ENCODE measurements around the gene EPHA7. TPM values are rescaled to one million over a fixed set of nuclear protein-coding genes. Genes with fewer than 3 reads are reported as not detected.

The EPHA7 gene
- total RNA-seq, 4 donors from 2014 or later: 0.07 to 0.88 (median 0.14) TPM

GRCh38 chr6:93373445-93373844 is 45.9 kb downstream of the EPHA7 start:
- H3K27me3 ChIP-seq: no peaks in the 10 kb centered on the region
- no peak for ATAC-seq
- no peak overlapping the region for H3K4me3 ChIP-seq
- no peaks in the 10 kb centered on the region for H3K4me1 ChIP-seq
- TF ChIP-seq CTCF (IDR thresholded peaks at IDR 0.05 in 4 of 5, conservative IDR thresholded peaks at IDR 0.05 in 1 of 5): no peak
- no peak for TF ChIP-seq POLR2A (IDR thresholded peaks at IDR 0.05)
- no peak overlapping the region for H3K27ac ChIP-seq
- no peaks in the 10 kb centered on the region for H3K36me3 ChIP-seq
- in situ Hi-C loops (cut with MboI; ENCODE audit: low sequenced_read_pairs in 4 of 4) (no loop called here), intact Hi-C loops (cut with DNase I; ENCODE audit: low total_unique reads) (no loop called here)
- DNase-seq: no peak
- no peaks in the 10 kb centered on the region for H3K9me3 ChIP-seq

GRCh38 chr6:93371756-93372155 is 47.6 kb downstream of the EPHA7 start:
- Histone ChIP-seq H3K27me3 (no peaks in the 10 kb centered on the region), H3K27ac (no peak overlapping the region), H3K9me3 (no peaks in the 10 kb centered on the region), H3K36me3 (no peaks in the 10 kb centered on the region), H3K4me1 (no peaks in the 10 kb centered on the region), H3K4me3 (no peak overlapping the region)
- intact Hi-C loops (cut with DNase I; ENCODE audit: low total_unique reads) (no loop called here), in situ Hi-C loops (cut with MboI; ENCODE audit: low sequenced_read_pairs in 4 of 4) (no loop called here)
- ATAC-seq (no peak), DNase-seq (no peak)
- TF ChIP-seq POLR2A (IDR thresholded peaks at IDR 0.05) (no peak), CTCF (IDR thresholded peaks at IDR 0.05 in 4 of 5, conservative IDR thresholded peaks at IDR 0.05 in 1 of 5) (no peak)

GRCh38 chr6:93369586-93370134 is 49.7 kb downstream of the EPHA7 start:
- TF ChIP-seq CTCF (IDR thresholded peaks at IDR 0.05 in 4 of 5, conservative IDR thresholded peaks at IDR 0.05 in 1 of 5) (no peak), POLR2A (IDR thresholded peaks at IDR 0.05) (no peak)
- H3K9me3 ChIP-seq: no peaks in the 10 kb centered on the region
- no peak overlapping the region for H3K27ac ChIP-seq
- no peaks in the 10 kb centered on the region for H3K36me3 ChIP-seq
- H3K27me3 ChIP-seq: no peaks in the 10 kb centered on the region
- in situ Hi-C loops (cut with MboI; ENCODE audit: low sequenced_read_pairs in 4 of 4): no loop called here
- no peak overlapping the region for H3K4me3 ChIP-seq
- intact Hi-C loops (cut with DNase I; ENCODE audit: low total_unique reads): no loop called here
- no peak for ATAC-seq
- no peak for DNase-seq
- H3K4me1 ChIP-seq: no peaks in the 10 kb centered on the region

GRCh38 chr6:93366506-93366905 is 52.9 kb downstream of the EPHA7 start:
- Histone ChIP-seq H3K4me1 (no peaks in the 10 kb centered on the region), H3K36me3 (no peaks in the 10 kb centered on the region), H3K27me3 (no peaks in the 10 kb centered on the region), H3K9me3 (no peaks in the 10 kb centered on the region), H3K27ac (no peak overlapping the region), H3K4me3 (no peak overlapping the region)
- no peak for ATAC-seq
- no peak for DNase-seq
- in situ Hi-C loops (cut with MboI; ENCODE audit: low sequenced_read_pairs in 4 of 4) (no loop called here), intact Hi-C loops (cut with DNase I; ENCODE audit: low total_unique reads) (no loop called here)
- no peak for TF ChIP-seq CTCF (IDR thresholded peaks at IDR 0.05 in 4 of 5, conservative IDR thresholded peaks at IDR 0.05 in 1 of 5)
- no peak for TF ChIP-seq POLR2A (IDR thresholded peaks at IDR 0.05)

GRCh38 chr6:93365445-93365844 is 53.9 kb downstream of the EPHA7 start:
- in situ Hi-C loops (cut with MboI; ENCODE audit: low sequenced_read_pairs in 4 of 4) (no loop called here), intact Hi-C loops (cut with DNase I; ENCODE audit: low total_unique reads) (no loop called here)
- no peak for ATAC-seq
- Histone ChIP-seq H3K36me3 (no peaks in the 10 kb centered on the region), H3K4me1 (no peaks in the 10 kb centered on the region), H3K4me3 (no peak overlapping the region), H3K27ac (no peak overlapping the region), H3K9me3 (no peaks in the 10 kb centered on the region), H3K27me3 (no peaks in the 10 kb centered on the region)
- TF ChIP-seq POLR2A (IDR thresholded peaks at IDR 0.05): no peak
- TF ChIP-seq CTCF (IDR thresholded peaks at IDR 0.05 in 4 of 5, conservative IDR thresholded peaks at IDR 0.05 in 1 of 5): no peak
- no peak for DNase-seq
